Fibroblast of the aortic adventitia (primary cell): ENCODE data around the gene JAZF1. TPM values are rescaled to one million over a fixed set of nuclear protein-coding genes. Genes with fewer than 3 reads are reported as not detected.

Experiments used
- DNase-seq: peaks from one replicate; pipeline ENCODE4 v3.0.0-alpha.2; 2010; ENCODE audit warnings: low read depth
- H3K4me3 ChIP-seq: 2 replicates; pipeline ENCODE4 v1.5.1; 2011; ENCODE audit warnings: low read depth, mild to moderate bottlenecking, control low read depth, low read length, moderate library complexity
- total RNA-seq: library from RNA; depleted of rRNA; stranded (reverse); fragments of >200 nt; gene quantifications from 2 replicates; pipeline ENCODE4 v1.2.3, GENCODE V29; 2012; ENCODE audit warnings: low replicate concordance
- TF ChIP-seq, protein P1 (sequence below): IDR thresholded peaks from 2 replicates; pipeline ENCODE4 v1.5.1; 2011; ENCODE audit warnings: mild to moderate bottlenecking, low read length, control low read depth, inconsistent platforms; ENCODE audit not compliant: insufficient read depth

The JAZF1 gene
- total RNA-seq, 1 donor: 8.3 TPM

DNA sequence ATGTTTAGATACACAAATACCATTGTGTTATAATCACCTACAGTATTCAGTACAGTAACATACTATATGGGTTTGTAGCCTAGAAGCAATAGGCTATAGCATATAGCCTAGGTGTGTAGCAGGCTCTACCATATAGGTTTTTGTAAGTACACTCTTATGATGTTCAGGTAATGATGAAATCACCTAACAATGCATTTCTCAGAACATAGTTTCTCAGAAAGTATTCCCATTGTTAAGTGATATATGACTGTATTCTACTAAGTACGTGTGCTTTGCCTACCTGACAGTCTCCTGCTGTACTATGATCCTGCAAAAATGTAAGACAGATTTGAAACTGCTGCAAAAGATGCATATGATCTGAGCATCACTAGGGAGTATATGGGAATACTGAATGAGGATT is 137.9 kb downstream of the JAZF1 start:
- no peak overlapping the region for H3K4me3 ChIP-seq
- DNase-seq: no peak
- TF ChIP-seq, protein P1, sequence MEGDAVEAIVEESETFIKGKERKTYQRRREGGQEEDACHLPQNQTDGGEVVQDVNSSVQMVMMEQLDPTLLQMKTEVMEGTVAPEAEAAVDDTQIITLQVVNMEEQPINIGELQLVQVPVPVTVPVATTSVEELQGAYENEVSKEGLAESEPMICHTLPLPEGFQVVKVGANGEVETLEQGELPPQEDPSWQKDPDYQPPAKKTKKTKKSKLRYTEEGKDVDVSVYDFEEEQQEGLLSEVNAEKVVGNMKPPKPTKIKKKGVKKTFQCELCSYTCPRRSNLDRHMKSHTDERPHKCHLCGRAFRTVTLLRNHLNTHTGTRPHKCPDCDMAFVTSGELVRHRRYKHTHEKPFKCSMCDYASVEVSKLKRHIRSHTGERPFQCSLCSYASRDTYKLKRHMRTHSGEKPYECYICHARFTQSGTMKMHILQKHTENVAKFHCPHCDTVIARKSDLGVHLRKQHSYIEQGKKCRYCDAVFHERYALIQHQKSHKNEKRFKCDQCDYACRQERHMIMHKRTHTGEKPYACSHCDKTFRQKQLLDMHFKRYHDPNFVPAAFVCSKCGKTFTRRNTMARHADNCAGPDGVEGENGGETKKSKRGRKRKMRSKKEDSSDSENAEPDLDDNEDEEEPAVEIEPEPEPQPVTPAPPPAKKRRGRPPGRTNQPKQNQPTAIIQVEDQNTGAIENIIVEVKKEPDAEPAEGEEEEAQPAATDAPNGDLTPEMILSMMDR: no peak

DNA sequence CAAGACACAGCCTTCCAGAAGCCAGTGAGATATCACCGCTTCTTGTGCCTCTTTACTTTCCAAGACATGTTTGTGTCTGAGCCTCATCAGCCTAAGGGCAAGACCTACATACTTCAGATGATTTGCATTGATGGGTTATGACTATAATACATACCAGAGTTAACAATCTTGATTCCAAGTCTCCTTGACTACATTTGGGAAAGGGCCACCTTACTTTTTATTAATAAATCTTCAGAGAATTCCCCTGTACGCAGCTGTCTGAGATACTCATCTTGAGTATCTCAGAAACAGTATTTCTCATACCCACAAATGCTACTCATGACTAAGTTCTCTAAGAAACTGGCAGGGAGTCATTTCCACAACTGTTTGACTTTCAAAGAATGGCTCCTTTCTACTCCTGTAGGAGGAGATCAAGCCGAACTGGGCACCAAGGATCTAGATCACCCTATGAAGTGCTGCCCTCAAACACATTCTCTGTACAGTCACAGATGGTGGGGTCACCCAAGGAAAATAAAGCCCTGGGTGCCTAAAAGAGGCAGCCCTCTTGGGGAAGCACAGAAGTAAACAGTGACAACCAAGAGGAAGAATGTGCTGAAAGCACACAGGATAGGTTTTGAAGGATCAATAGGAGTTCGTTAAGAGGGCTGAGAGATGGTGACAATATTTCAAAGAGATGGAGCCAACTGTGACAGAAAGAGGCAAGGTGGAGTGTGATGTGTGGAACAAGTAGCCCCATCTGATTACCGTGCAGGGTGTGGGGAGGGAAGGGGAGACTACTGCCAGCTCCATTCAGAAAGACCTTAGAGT is 138.9 kb downstream of the JAZF1 start:
- TF ChIP-seq, protein P1: no peak
- H3K4me3 ChIP-seq: no peak overlapping the region
- peak; percentile 83 for DNase-seq

DNA sequence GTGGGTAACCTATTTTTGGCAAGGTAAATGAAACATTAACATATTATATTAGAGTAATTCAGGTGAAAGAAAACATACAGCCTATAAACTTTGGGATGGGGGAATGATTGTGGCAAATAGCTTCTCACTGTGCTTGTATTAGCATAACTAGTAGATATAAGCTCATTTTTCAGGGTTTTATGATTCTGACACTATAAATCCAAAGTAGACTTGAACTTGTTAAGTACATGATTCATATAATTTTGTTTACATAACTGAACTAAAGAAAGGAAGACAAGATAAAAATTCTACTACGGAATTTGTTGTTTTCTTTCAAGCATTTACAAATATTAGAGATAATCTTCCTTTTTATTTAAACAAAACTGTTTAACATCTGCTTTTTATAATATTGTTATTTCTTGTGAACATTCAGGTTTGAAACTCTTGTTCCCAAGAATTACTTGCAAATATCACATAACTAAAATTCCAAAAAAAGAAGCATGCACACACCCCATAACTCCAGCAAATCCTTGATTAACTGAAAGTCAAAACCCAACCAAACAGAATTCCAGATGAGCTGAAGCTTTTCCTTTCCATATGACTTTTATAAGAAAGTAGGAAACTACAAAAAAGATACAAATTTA is 142.3 kb downstream of the JAZF1 start:
- DNase-seq: peak; percentile 22
- TF ChIP-seq, protein P1: no peak
- no peak overlapping the region for H3K4me3 ChIP-seq

DNA sequence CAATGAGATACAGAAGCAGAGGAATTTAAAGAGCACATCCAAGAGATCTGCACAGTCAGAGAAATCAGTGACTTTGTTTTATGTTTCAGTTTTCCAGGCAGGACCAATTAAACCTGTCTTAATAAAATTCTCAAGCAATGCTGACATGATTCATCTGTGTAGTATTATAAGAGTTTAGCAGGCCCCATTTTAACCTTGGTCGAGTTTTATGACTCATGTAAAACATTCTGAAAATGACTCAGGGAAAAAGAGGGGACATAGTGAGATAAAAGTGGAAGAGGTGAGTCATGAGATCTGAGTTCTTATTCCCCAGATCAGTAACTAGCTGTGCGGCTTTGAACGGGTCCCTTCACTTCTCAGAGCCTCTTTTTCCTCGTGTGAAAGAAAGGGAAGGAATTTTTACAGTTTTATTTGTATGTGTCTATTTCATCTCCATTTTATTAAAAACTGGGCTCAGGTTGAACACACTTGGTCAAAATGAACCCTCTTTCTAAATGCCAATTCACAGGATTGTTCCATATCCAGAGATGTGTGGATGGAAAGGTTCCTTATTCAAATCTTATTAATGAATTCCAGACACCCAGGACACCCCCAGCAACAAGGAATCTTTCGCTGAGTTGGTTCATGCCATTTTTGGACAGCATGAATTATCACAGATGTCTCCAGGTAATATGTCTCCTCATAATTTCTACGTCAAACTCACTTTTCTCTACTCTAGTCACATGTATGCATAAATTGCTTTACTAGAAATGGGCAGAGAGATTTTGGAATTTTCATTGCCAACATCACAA is 143.2 kb downstream of the JAZF1 start:
- TF ChIP-seq, protein P1: no peak
- peak; percentile 96 for DNase-seq
- no peak overlapping the region for H3K4me3 ChIP-seq

DNA sequence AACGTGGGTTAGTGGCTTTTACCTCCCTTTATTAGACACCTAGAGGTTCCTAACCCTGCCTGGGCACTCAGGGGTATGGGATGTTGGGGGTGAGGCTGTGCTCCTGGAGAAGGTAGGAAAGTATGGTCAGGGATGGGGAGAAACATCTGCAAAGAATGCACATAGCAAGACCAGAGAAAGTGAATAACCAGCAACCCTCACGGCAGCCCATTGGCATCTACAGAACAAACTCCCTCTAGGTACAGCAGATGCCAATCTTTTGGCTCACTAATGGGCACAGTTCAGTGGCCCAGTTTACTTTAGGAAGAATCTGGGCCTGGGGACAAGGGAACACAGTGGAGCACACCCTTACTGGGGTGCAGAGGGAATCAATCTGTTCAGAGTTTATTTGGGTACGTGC is 143.9 kb downstream of the JAZF1 start:
- DNase-seq: no peak
- no peak overlapping the region for H3K4me3 ChIP-seq
- TF ChIP-seq, protein P1: no peak

DNA sequence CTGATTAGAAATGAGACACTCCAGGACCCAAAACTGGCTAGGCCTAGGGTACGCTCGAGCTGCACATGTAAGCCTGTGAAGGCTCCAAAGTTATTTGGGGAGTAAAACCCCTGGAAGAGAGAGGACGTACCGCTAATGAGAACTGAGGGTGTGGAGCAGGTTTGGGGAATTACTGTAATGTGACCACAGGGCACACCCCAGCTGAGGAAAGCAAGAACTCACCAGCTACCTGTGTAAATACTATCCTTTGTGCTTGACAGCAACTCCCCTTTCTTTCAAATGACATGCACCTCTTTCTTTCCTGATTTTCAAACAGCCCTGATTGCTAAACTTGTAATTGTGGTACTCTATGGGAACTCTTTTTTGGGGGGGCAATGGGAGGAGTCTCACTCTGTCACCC is 147.2 kb downstream of the JAZF1 start:
- no peak overlapping the region for H3K4me3 ChIP-seq
- TF ChIP-seq, protein P1: no peak
- DNase-seq: no peak
